HG03060 (cell line): ENCODE data around the gene PI4KA.
"Not testable (repeated sequence)": the region's sequence is repeated elsewhere in the genome, so short reads cannot be mapped to it uniquely, and the experiment has no call there.

Source experiments
- ATAC-seq: cut with Tn5 transposase; IDR thresholded peaks from one replicate; pipeline ENCODE4 v1.9.1; 2021; ENCODE audit warnings: low read depth, moderate number of reproducible peaks; ENCODE audit not compliant: unreplicated experiment

PI4KA gene

GRCh38 chr22:20732431-20732830, 126.2 kb downstream of the PI4KA start:
- not testable (repeated sequence) for ATAC-seq

GRCh38 chr22:20729194-20729593, 129.4 kb downstream of the PI4KA start:
- ATAC-seq: no peak

GRCh38 chr22:20728523-20729190, 130.0 kb downstream of the PI4KA start:
- no peak for ATAC-seq

- no peak for ATAC-seq
Observed at GRCh38 chr22:20727118-20728015, 131.2 kb downstream of the PI4KA start.

- ATAC-seq: no peak
Observed at GRCh38 chr22:20725987-20726558, 132.5 kb downstream of the PI4KA start.

- ATAC-seq: no peak
Observed at GRCh38 chr22:20724676-20725454, 133.7 kb downstream of the PI4KA start.

- ATAC-seq: no peak
Observed at GRCh38 chr22:20721409-20722218, 137.0 kb downstream of the PI4KA start.

- no peak for ATAC-seq
Observed at GRCh38 chr22:20720692-20721408, 137.8 kb downstream of the PI4KA start.

- not testable (repeated sequence) for ATAC-seq
Observed at GRCh38 chr22:20718727-20719126, 139.9 kb downstream of the PI4KA start.

GRCh38 chr22:20717981-20718380, 140.6 kb downstream of the PI4KA start:
- not testable (repeated sequence) for ATAC-seq

- ATAC-seq: not testable (repeated sequence)
Observed at GRCh38 chr22:20717213-20717866, 141.3 kb downstream of the PI4KA start.

- not testable (repeated sequence) for ATAC-seq
Observed at GRCh38 chr22:20713116-20713515, 145.5 kb downstream of the PI4KA start.

- not testable (repeated sequence) for ATAC-seq
Observed at GRCh38 chr22:20709966-20710365, 148.6 kb downstream of the PI4KA start.

GRCh38 chr22:20707549-20708118, 151.0 kb downstream of the PI4KA start:
- ATAC-seq: not testable (repeated sequence)

GRCh38 chr22:20703816-20704609, 154.6 kb downstream of the PI4KA start:
- not testable (repeated sequence) for ATAC-seq

GRCh38 chr22:20703414-20703806, 155.2 kb downstream of the PI4KA start:
- peak; percentile 8 for ATAC-seq
